ENCODE measurements around the gene PCSK4.

- TF ChIP-seq EZH2phosphoT487 (conservative IDR thresholded peaks at IDR 0.05; ENCODE audit: low read length) (no peak), CTCF (IDR thresholded peaks at IDR 0.05; ENCODE audit: insufficient read depth, low read length, poor library complexity, severe bottlenecking) (no peak)
These were observed 35.2 kb downstream of the PCSK4 start for GRCh38 chr19:1455002-1455335.

Measured in SU-DHL-6 (cell line).